CD4-positive, alpha-beta T cell treated with Interleukin-15 for 1 hour (primary cell): ENCODE measurements around the gene ELAPOR2.
A peak's percentile ranks its signal among the peaks of the same experiment; 100 is the strongest.

ENCODE experiments used
- DNase-seq: peaks from one replicate; pipeline ENCODE4 v3.0.0-alpha.2; 2020

Gene ELAPOR2

GRCh38 chr7:87039691-87040299 lies 19.7 kb downstream of the ELAPOR2 start:
- peak; percentile 49 for DNase-seq

- no peak for DNase-seq
Observed at GRCh38 chr7:87038993-87039690, 20.3 kb downstream of the ELAPOR2 start.

GRCh38 chr7:87036985-87037384 lies 22.5 kb downstream of the ELAPOR2 start:
- no peak for DNase-seq

GRCh38 chr7:87032604-87033339 lies 26.7 kb downstream of the ELAPOR2 start:
- no peak for DNase-seq

GRCh38 chr7:87029078-87029477 lies 30.4 kb downstream of the ELAPOR2 start:
- DNase-seq, result no peak

GRCh38 chr7:87028636-87029035 lies 30.8 kb downstream of the ELAPOR2 start:
- DNase-seq, result no peak

- no peak for DNase-seq
Observed at GRCh38 chr7:87027900-87028299, 31.6 kb downstream of the ELAPOR2 start.

GRCh38 chr7:87021285-87021684 lies 38.2 kb downstream of the ELAPOR2 start:
- no peak for DNase-seq

- no peak for DNase-seq
Observed at GRCh38 chr7:87016606-87017005, 42.8 kb downstream of the ELAPOR2 start.

- no peak for DNase-seq
Observed at GRCh38 chr7:87013840-87014190, 45.6 kb downstream of the ELAPOR2 start.

- DNase-seq, result no peak
Observed at GRCh38 chr7:87013136-87013839, 46.2 kb downstream of the ELAPOR2 start.
